HG03432 (cell line): ENCODE results near the gene COL10A1.
"Not testable (repeated sequence)": the region's sequence is repeated elsewhere in the genome, so short reads cannot be mapped to it uniquely, and the experiment has no call there.

ENCODE experiments used
- ATAC-seq: cut with Tn5 transposase; IDR thresholded peaks from one replicate; pipeline ENCODE4 v1.9.1; 2021; ENCODE audit warnings: mild to moderate bottlenecking, moderate library complexity; ENCODE audit not compliant: unreplicated experiment

COL10A1 gene

GRCh38 chr6:116127771-116128493 lies 2.0 kb upstream of the COL10A1 start:
- ATAC-seq: no peak

GRCh38 chr6:116120430-116120829 lies 5.5 kb downstream of the COL10A1 start:
- no peak for ATAC-seq

GRCh38 chr6:116118608-116119007 lies 7.3 kb downstream of the COL10A1 start:
- no peak for ATAC-seq

GRCh38 chr6:116115781-116116180 lies 10.2 kb downstream of the COL10A1 start:
- ATAC-seq: no peak

- no peak for ATAC-seq
These were observed 12.5 kb downstream of the COL10A1 start for GRCh38 chr6:116113386-116113785.

- peak; percentile 86 for ATAC-seq
These were observed 14.1 kb downstream of the COL10A1 start for GRCh38 chr6:116111552-116112528.

GRCh38 chr6:116108836-116109235 lies 17.1 kb downstream of the COL10A1 start:
- ATAC-seq: no peak

GRCh38 chr6:116106146-116106545 lies 19.8 kb downstream of the COL10A1 start:
- no peak for ATAC-seq

- no peak for ATAC-seq
These were observed 20.7 kb downstream of the COL10A1 start for GRCh38 chr6:116105247-116105646.

- ATAC-seq: no peak
These were observed 21.3 kb downstream of the COL10A1 start for GRCh38 chr6:116104636-116105035.

- ATAC-seq: no peak
These were observed 23.1 kb downstream of the COL10A1 start for GRCh38 chr6:116102873-116103272.

GRCh38 chr6:116101790-116102189 lies 24.1 kb downstream of the COL10A1 start:
- ATAC-seq: no peak

GRCh38 chr6:116101302-116101718 lies 24.6 kb downstream of the COL10A1 start:
- no peak for ATAC-seq

GRCh38 chr6:116100419-116101301 lies 25.3 kb downstream of the COL10A1 start, which contains the start of gene NT5DC1:
Gene NT5DC1 (plus strand): TSS chr6:116100853. CDS start chr6:116100931, 78 bp downstream.
- ATAC-seq: peak; percentile 90

- ATAC-seq: no peak
These were observed 26.9 kb downstream of the COL10A1 start for GRCh38 chr6:116099036-116099435.

- no peak for ATAC-seq
These were observed 28.7 kb downstream of the COL10A1 start for GRCh38 chr6:116096979-116097816.

- ATAC-seq: not testable (repeated sequence)
These were observed 29.7 kb downstream of the COL10A1 start for GRCh38 chr6:116096048-116096759.

- no peak for ATAC-seq
These were observed 31.9 kb downstream of the COL10A1 start for GRCh38 chr6:116094041-116094440.

- peak; percentile 64 for ATAC-seq
These were observed 35.7 kb downstream of the COL10A1 start for GRCh38 chr6:116090251-116090650.
